Measurements from ENCODE around the gene PRKCG. TPM values are rescaled to one million over a fixed set of nuclear protein-coding genes. Genes with fewer than 3 reads are reported as not detected.
"Not testable (repeated sequence)": the region's sequence is repeated elsewhere in the genome, so short reads cannot be mapped to it uniquely, and the experiment has no call there.

PRKCG gene
- total RNA-seq, 3 donors from 2014 or later = not detected

DNA sequence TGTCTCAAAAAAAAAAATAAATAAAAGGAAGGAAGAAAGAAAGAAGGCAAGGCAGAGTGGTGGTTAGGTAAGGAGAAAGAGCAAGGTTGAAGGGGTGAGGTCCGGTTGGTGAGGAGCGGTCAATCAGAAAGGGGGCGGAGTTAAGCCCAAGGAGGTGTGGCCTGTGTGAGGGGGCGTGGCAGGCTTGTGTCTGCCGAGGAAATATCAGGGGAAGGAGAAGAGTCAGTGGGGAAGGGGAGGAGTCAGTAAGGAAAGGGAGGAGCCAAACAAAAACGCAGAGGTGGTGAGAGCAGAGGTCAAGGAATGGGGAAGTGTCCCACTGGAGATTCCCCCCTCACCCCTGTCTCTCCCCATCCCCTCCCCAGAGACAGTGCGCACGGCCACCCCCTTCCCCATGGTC, 33.0 kb downstream of the PRKCG start:
- Mint-ChIP-seq H3K27me3 (ENCODE audit: low read depth) (peaks cover 51% of the 10 kb centered on the region), H3K4me3 (no peak overlapping the region), H3K4me1 (ENCODE audit: low read depth) (peaks cover under 1% of the 10 kb centered on the region), H3K9me3 (no peaks in the 10 kb centered on the region), H3K36me3 (ENCODE audit: insufficient read depth) (no peaks in the 10 kb centered on the region)
- DNase-seq (no peak), ATAC-seq (no peak)

DNA sequence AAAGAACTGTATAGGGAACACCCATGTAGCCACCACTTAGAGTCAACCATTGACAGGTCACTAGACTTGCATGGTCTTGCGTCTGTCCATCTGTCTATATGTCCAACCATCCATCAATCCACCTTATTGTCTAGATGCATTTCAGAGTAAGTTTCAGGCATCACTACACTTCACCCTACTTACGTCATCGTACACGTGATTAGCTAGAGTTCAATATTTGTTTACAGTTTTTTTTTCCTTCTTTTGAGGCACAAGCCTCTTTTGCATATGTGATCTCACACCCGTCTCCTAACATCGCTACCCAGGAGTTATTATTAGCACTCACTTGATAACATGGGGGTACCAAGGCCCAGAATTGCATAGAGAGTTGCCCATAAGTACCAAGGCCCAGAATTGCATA, 34.0 kb downstream of the PRKCG start:
- no peaks in the 10 kb centered on the region for H3K4me1 Mint-ChIP-seq (ENCODE audit: low read depth)
- no peaks in the 10 kb centered on the region for H3K9me3 Mint-ChIP-seq
- H3K36me3 Mint-ChIP-seq (ENCODE audit: insufficient read depth) = no peaks in the 10 kb centered on the region
- no peak for DNase-seq
- H3K4me3 Mint-ChIP-seq = no peak overlapping the region
- ATAC-seq = no peak
- H3K27me3 Mint-ChIP-seq (ENCODE audit: low read depth) = peaks cover 41% of the 10 kb centered on the region

DNA sequence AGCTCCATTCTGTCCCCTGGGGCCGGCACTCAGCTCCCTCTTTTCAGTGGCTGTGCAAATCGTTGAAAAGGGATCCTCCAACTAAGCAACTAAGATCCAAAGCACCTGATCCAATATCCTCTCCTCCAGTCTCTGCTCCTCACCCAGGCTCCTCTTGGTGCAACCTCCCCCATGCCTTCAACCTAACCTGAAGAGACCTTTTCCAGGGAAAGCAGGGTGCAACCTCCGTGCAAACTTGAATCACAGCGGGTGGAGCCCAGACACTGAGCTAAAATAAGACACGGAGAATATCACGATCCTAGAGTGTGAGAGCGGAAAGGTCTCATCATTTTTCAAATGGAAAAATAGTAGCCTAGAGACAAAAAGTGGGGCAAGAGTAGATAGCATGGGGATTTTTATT, 35.4 kb downstream of the PRKCG start:
- Mint-ChIP-seq H3K9me3 (no peaks in the 10 kb centered on the region), H3K27me3 (ENCODE audit: low read depth) (peaks cover 28% of the 10 kb centered on the region), H3K4me1 (ENCODE audit: low read depth) (no peaks in the 10 kb centered on the region), H3K36me3 (ENCODE audit: insufficient read depth) (no peaks in the 10 kb centered on the region), H3K4me3 (no peak overlapping the region)
- ATAC-seq (no peak), DNase-seq (no peak)

DNA sequence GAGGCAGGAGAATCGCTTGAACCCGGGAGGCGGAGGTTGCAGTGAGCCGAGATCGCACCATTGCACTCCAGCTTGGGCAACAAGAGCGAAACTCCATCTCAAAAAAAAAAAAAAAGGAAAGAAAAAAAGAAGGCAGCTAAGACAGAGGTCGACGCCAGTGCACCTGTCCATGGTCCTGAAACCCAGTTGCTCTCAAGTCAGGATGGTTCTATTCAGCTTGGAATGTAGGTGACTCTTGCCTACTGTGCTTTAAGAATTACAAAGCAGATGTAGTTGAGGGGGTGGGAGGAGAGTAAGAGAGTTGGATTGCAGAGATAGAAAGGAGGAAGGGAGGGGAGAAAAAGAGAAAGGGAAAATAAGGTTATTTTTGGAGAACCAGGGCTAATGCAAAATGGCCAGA, 45.7 kb downstream of the PRKCG start:
- Mint-ChIP-seq H3K4me3 (no peak overlapping the region), H3K9me3 (peaks cover 3% of the 10 kb centered on the region), H3K36me3 (ENCODE audit: insufficient read depth) (no peaks in the 10 kb centered on the region), H3K27me3 (ENCODE audit: low read depth) (peaks cover 3% of the 10 kb centered on the region), H3K4me1 (ENCODE audit: low read depth) (no peaks in the 10 kb centered on the region)
- DNase-seq (no peak), ATAC-seq (no peak)

DNA sequence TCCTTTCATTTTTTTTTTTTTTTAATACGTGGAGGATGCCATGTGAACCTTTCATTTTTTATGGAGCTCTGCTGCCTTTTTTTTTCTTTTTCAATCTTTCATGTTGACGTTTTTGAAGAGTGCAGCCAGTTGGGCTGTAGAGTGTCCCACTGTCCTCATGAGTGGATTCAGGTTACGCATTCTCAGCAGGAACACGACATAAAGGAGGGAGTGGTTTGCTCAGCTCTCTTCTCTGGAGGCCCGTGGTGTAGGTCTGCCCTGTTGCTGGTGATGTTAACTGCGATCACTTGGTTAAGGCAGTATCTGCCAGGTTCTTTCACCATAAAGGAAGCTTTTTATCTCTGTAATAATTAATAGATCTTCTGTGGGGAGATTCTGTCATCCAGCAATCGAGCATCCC, 54.0 kb downstream of the PRKCG start:
- ATAC-seq = no peak
- Mint-ChIP-seq H3K9me3 (no peaks in the 10 kb centered on the region), H3K36me3 (ENCODE audit: insufficient read depth) (no peaks in the 10 kb centered on the region)

DNA sequence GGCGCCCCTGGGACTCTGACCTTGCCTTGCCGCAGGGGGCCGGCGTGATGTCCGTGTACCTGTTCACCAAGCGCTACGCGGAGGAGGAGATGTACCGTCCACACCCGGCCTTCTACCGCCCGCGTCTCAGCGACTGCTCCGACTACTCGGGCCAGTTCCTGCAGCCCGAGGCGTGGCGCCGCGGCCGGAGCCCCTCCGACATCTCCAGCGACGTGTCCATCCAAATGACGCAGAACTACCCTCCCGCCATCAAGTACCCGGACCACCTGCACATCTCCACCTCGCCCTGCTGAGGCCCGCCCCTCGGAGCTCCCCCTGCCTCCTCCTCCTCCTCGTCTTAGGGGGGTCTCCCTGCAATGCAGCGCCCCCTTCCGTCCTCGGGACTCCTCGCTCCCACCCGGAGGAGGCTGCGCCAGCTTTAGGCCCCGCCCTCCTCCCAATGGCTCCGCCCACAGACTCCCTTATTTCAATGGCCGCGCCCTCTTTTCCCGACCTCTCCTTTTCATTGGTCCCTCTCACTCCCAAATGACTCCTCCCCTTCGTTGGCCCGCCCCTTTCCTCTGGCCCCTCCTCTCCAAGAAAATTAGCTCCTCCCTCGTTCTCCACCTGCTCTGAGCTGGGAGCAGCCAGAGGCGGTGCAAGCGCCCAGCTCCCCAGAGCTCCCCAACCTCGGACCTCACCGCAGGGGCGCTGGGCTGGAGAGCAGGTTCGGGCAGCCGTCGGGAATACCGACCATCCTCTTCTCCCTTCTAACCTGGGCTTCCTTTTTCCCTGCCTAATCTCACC, 60.2 kb downstream of the PRKCG start:
- DNase-seq = no peak
- ATAC-seq = no peak

More for the DNA sequence above, 54.0 kb downstream of the PRKCG start:
- Mint-ChIP-seq H3K4me1 (ENCODE audit: low read depth) (no peaks in the 10 kb centered on the region), H3K27me3 (ENCODE audit: low read depth) (peaks cover 22% of the 10 kb centered on the region), H3K4me3 (no peak overlapping the region)
- DNase-seq = no peak

DNA sequence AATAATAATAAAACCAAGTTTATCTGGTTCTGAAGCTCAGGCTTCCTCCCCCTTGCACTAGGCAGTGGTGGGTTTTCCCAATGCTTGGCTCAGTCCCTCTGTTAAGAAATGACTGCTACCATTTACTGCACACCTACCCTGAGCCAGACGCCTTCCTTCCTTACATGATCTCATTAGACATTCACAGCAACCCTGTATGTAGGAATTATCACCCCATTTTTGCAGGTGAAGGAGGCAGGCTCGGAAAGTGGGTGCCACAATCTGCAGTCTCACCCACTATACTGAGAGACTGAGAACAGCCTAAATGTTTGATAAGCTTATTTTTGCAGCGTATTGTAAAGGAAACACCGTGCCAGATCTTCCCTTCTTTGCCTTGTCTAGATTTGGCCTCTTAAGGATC, 62.4 kb downstream of the PRKCG start:
- H3K4me1 Mint-ChIP-seq (ENCODE audit: low read depth) = no peaks in the 10 kb centered on the region
- ATAC-seq (no peak), DNase-seq (no peak)
- no peaks in the 10 kb centered on the region for H3K9me3 Mint-ChIP-seq
- no peak overlapping the region for H3K4me3 Mint-ChIP-seq
- H3K36me3 Mint-ChIP-seq (ENCODE audit: insufficient read depth) = no peaks in the 10 kb centered on the region
- H3K27me3 Mint-ChIP-seq (ENCODE audit: low read depth) = peaks cover 56% of the 10 kb centered on the region

More for the DNA sequence above, 60.2 kb downstream of the PRKCG start:
- Mint-ChIP-seq H3K27me3 (ENCODE audit: low read depth) (peaks cover 64% of the 10 kb centered on the region), H3K9me3 (no peaks in the 10 kb centered on the region), H3K4me3 (no peak overlapping the region), H3K36me3 (ENCODE audit: insufficient read depth) (no peaks in the 10 kb centered on the region), H3K4me1 (ENCODE audit: low read depth) (no peaks in the 10 kb centered on the region)

DNA sequence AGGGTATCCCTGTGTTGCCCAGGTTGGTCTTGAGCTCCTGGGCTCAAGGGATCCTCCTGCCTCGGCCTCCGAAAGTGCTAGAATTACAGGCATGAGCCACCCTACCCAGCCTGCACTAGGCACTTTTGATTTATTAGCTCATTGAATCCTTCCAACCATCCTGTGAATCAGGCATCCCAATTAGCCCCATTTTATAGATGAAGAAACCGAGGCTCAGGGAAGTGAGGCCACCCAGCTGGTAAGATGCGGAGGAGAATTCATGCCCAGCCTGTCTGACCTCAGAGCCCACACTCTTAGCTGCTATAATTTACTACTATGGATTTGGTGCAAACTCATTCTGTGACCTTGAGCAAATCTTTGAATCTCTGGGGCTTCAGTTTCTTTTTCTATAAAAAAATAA, 62.9 kb downstream of the PRKCG start:
- no peaks in the 10 kb centered on the region for H3K4me1 Mint-ChIP-seq (ENCODE audit: low read depth)
- no peak for DNase-seq
- ATAC-seq = no peak
- H3K9me3 Mint-ChIP-seq = no peaks in the 10 kb centered on the region
- peaks cover 58% of the 10 kb centered on the region for H3K27me3 Mint-ChIP-seq (ENCODE audit: low read depth)
- H3K4me3 Mint-ChIP-seq = no peak overlapping the region
- no peaks in the 10 kb centered on the region for H3K36me3 Mint-ChIP-seq (ENCODE audit: insufficient read depth)

DNA sequence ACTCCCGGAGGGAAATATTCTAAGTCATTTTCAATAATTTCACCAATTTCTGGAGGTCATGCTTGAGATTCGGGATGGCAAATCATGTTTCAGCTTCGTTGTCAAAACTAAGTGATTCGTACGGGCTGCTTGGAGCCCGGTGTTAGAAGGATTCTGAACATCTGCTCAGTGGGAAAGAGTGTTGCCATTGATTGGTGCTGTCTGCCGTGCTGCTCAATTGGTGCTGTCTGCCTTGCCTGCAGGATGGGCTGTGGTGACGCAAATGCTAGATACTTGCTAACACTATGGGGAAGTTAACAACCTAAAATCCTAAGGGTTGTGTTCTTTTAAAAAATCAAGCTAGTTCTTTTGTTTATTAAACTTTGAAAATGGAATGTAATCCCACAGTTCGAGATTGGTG, 63.4 kb downstream of the PRKCG start:
- no peak for ATAC-seq
- DNase-seq = no peak
- no peaks in the 10 kb centered on the region for H3K4me1 Mint-ChIP-seq (ENCODE audit: low read depth)
- no peaks in the 10 kb centered on the region for H3K9me3 Mint-ChIP-seq
- no peaks in the 10 kb centered on the region for H3K36me3 Mint-ChIP-seq (ENCODE audit: insufficient read depth)
- H3K27me3 Mint-ChIP-seq (ENCODE audit: low read depth) = peaks cover 54% of the 10 kb centered on the region
- no peak overlapping the region for H3K4me3 Mint-ChIP-seq

DNA sequence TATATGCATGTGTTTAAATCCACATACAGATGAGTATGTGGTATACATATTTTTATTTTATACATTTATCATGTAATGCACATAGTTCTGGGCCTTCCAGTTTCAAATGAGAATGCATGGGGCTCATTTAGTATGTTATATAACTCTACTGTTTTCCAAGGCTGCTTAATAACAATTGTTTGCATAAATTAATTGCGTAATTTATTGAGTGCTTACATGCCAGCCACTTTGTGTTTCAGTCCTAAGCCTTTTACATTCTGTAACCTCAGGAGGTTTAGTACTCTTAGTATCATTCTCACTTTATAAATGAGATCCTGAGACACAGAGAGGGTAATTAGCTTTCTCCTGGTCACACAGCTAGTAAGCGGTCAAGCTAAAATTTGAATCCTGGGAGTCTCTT, 64.0 kb downstream of the PRKCG start:
- DNase-seq (no peak), ATAC-seq (no peak)
- Mint-ChIP-seq H3K9me3 (no peaks in the 10 kb centered on the region), H3K27me3 (ENCODE audit: low read depth) (peaks cover 51% of the 10 kb centered on the region), H3K4me3 (no peak overlapping the region), H3K36me3 (ENCODE audit: insufficient read depth) (no peaks in the 10 kb centered on the region), H3K4me1 (ENCODE audit: low read depth) (no peaks in the 10 kb centered on the region)

DNA sequence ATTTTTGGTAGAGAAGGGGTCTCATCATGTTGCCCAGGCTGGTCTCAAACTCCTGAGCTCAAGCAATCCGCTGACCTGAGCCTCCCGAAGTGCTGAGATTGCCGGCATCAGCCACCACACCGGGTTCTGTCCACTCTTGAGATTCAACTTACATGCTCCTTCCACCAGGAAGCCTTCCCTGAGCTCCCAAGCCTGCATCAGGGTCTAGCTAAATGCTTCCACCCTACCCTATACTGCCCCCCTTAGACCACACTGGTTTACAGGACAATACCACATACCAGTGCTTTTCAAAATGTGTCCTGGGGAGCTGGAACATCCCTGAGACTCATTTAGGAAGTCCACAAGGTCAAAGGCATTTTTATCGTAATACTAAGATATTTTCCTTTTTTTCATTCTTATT, 65.6 kb downstream of the PRKCG start:
- ATAC-seq = no peak
- peaks cover 46% of the 10 kb centered on the region for H3K27me3 Mint-ChIP-seq (ENCODE audit: low read depth)

DNA sequence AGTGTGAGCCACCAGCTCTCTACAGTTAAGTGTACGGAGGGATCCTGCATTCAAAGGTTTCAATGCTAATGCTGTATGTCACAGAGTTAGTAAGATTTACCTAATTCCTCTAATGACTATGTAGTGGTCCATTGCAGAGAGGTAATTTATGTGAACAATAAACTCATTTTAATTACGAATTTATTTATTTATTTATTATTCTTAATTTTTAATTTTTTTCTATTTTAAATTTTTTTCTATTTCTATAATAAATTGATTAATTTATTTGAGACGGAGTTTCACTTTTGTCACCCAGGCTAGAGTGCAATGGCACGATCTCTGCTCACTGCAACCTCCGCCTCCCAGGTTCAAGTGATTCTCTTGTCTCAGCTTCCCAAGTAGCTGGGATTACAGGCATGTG, 66.6 kb downstream of the PRKCG start:
- ATAC-seq = not testable (repeated sequence)
- H3K27me3 Mint-ChIP-seq (ENCODE audit: low read depth) = peaks cover 39% of the 10 kb centered on the region

More for the DNA sequence above, 65.6 kb downstream of the PRKCG start:
- Mint-ChIP-seq H3K9me3 (no peaks in the 10 kb centered on the region), H3K36me3 (ENCODE audit: insufficient read depth) (no peaks in the 10 kb centered on the region), H3K4me3 (no peak overlapping the region), H3K4me1 (ENCODE audit: low read depth) (no peaks in the 10 kb centered on the region)
- no peak for DNase-seq

DNA sequence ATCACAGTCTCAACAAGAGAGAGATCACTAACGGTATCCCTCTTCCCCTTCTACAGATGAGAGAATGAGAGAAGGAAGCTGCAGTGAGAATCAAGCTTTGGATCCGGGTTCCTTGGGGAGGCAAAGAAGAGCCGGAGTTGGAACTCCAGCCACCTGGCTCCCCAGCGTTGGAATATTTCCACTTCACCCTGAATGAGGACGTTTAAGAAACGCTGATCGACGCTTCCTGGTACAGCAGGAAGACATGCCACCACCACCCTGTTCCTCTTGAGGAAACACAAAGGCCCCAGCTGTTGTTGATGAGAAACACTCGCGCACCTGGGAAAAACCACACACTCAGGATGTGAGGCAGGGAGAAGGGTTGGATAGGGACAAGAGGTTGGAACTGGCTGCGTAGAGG, 69.4 kb downstream of the PRKCG start:
- H3K27me3 Mint-ChIP-seq (ENCODE audit: low read depth) = peaks cover 34% of the 10 kb centered on the region
- H3K36me3 Mint-ChIP-seq (ENCODE audit: insufficient read depth) = no peaks in the 10 kb centered on the region
- DNase-seq (no peak), ATAC-seq (no peak)
- no peaks in the 10 kb centered on the region for H3K9me3 Mint-ChIP-seq
- H3K4me3 Mint-ChIP-seq = no peak overlapping the region
- H3K4me1 Mint-ChIP-seq (ENCODE audit: low read depth) = no peaks in the 10 kb centered on the region

More for the DNA sequence above, 66.6 kb downstream of the PRKCG start:
- H3K9me3 Mint-ChIP-seq; H3K4me3 Mint-ChIP-seq; H3K36me3 Mint-ChIP-seq (ENCODE audit: insufficient read depth); DNase-seq; H3K4me1 Mint-ChIP-seq (ENCODE audit: low read depth): not testable (repeated sequence)

DNA sequence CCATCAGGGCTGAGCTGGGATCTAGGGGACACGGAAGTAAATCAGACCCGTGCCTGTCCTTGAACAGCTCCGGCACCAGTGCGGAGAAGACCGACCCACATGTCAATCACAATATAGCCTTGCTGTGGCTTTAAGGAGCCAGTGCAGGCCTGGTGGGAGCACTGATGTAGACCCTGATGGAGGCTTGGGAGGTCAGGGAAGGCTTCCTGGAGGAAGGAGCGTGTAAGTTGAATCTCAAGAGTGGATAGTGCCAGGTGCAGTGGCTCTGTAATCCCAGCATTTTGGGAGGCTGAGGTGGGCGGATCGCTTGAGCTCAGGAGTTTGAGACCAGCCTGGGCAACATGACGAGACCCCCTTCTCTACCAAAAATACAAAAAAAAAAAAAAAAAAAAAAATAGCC, 70.0 kb downstream of the PRKCG start:
- no peaks in the 10 kb centered on the region for H3K4me1 Mint-ChIP-seq (ENCODE audit: low read depth)

DNA sequence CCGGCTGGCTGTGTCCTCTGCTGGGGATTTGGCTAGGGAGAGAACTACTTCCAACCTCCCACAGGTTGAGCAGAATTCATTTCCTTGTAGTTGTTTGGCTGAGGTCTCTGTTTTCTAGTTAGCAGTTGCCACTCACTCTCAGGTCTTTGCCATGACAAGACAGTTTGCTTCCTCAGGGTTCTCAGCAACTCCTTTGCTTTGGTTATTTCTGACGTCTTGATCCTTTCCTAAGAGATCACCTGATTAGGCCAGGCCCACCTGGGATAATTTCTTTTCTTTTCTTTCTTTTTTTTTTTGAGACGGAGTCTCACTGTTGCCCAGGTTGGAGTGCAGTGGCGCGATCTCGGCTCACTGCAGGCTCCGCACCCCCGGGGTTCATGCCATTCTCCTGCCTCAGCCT, 71.4 kb downstream of the PRKCG start:
- no peak overlapping the region for H3K4me3 Mint-ChIP-seq
- no peaks in the 10 kb centered on the region for H3K9me3 Mint-ChIP-seq
- peaks cover 1% of the 10 kb centered on the region for H3K4me1 Mint-ChIP-seq (ENCODE audit: low read depth)
- ATAC-seq (no peak), DNase-seq (no peak)
- H3K27me3 Mint-ChIP-seq (ENCODE audit: low read depth) = peaks cover 46% of the 10 kb centered on the region
- no peaks in the 10 kb centered on the region for H3K36me3 Mint-ChIP-seq (ENCODE audit: insufficient read depth)

More for the DNA sequence above, 70.0 kb downstream of the PRKCG start:
- no peak overlapping the region for H3K4me3 Mint-ChIP-seq
- H3K27me3 Mint-ChIP-seq (ENCODE audit: low read depth) = peaks cover 39% of the 10 kb centered on the region
- ATAC-seq (no peak), DNase-seq (no peak)
- no peaks in the 10 kb centered on the region for H3K36me3 Mint-ChIP-seq (ENCODE audit: insufficient read depth)
- no peaks in the 10 kb centered on the region for H3K9me3 Mint-ChIP-seq

All from activated T-cell treated with anti-CD3 and anti-CD28 coated beads, Interleukin-2, amount 50 U/mL, for 4 hours (primary cell).